Mesenchymal stem cell (in vitro differentiated cells and primary cell): ENCODE data around the gene C1QTNF8.

ENCODE experiments used
- DNase-seq: peaks from one replicate; pipeline ENCODE4 v3.0.0-alpha.2; 2013
- H2AFZ ChIP-seq: one replicate; pipeline ENCODE4 v1.6.1; 2013; ENCODE audit warnings: low read depth, mild to moderate bottlenecking, control low read depth, inconsistent platforms, low read length, moderate library complexity
- H2AK5ac ChIP-seq: 2 replicates; pipeline ENCODE4 v1.6.1; 2013; ENCODE audit warnings: low read length, moderate library complexity, mild to moderate bottlenecking, inconsistent platforms; ENCODE audit not compliant: severe bottlenecking
- H2BK120ac ChIP-seq: one replicate; pipeline ENCODE4 v1.6.1; 2013; ENCODE audit warnings: low read depth, mild to moderate bottlenecking, inconsistent platforms, low read length, moderate library complexity
- H2BK12ac ChIP-seq, 2 experiments: one replicate each; pipeline ENCODE4 v1.6.1; 2013; ENCODE audit warnings: inconsistent platforms in 2 of 2, low read length in 2 of 2, mild to moderate bottlenecking in 2 of 2, moderate library complexity in 2 of 2, control low read depth in 1 of 2
- H2BK15ac ChIP-seq: one replicate; pipeline ENCODE4 v1.6.1; 2013; ENCODE audit warnings: mild to moderate bottlenecking, low read depth, inconsistent platforms; ENCODE audit not compliant: poor library complexity, severe bottlenecking
- H2BK5ac ChIP-seq: 2 replicates; pipeline ENCODE4 v1.6.1; 2013; ENCODE audit warnings: low read depth, mild to moderate bottlenecking, low read length, control low read depth, inconsistent platforms; ENCODE audit not compliant: poor library complexity, severe bottlenecking
- H3K14ac ChIP-seq, 2 experiments: one replicate each; pipeline ENCODE4 v1.6.1; 2013; ENCODE audit warnings: inconsistent platforms in 2 of 2, low read length in 2 of 2, control low read depth in 1 of 2, mild to moderate bottlenecking in 1 of 2, moderate library complexity in 1 of 2
- H3K18ac ChIP-seq, 2 experiments: one replicate each; pipeline ENCODE4 v1.6.1; 2013; ENCODE audit warnings: inconsistent platforms in 2 of 2, low read length in 2 of 2, control low read depth in 1 of 2, low read depth in 1 of 2, mild to moderate bottlenecking in 1 of 2
- H3K23ac ChIP-seq, 2 experiments: one replicate each; pipeline ENCODE4 v1.6.1; 2013; ENCODE audit warnings: inconsistent platforms in 2 of 2, low read length in 2 of 2, mild to moderate bottlenecking in 2 of 2, moderate library complexity in 2 of 2, control low read depth in 1 of 2
- H3K27ac ChIP-seq: 2 replicates; pipeline ENCODE4 v1.5.1; 2013; ENCODE audit warnings: mild to moderate bottlenecking, moderate library complexity, low read length, control low read depth, inconsistent platforms; ENCODE audit not compliant: poor library complexity, severe bottlenecking
- H3K27me3 ChIP-seq, 2 experiments: 2 replicates each; pipeline versions ENCODE4 v1.6.1 to v1.7.0; 2013; ENCODE audit warnings: low read length in 2 of 2, mild to moderate bottlenecking in 2 of 2, moderate library complexity in 2 of 2, control low read depth in 1 of 2, inconsistent platforms in 1 of 2; ENCODE audit not compliant: control insufficient read depth in 1 of 2, insufficient read depth in 1 of 2
- H3K36me3 ChIP-seq, 2 experiments: 2 replicates each; pipeline versions ENCODE4 v1.6.1 to v1.7.0; 2013; ENCODE audit warnings: low read length in 2 of 2, control low read depth in 1 of 2, inconsistent platforms in 1 of 2, low read depth in 1 of 2, mild to moderate bottlenecking in 1 of 2; ENCODE audit not compliant: insufficient read depth in 2 of 2, control insufficient read depth in 1 of 2
- H3K4ac ChIP-seq, 2 experiments: one replicate each; pipeline ENCODE4 v1.6.1; 2013; ENCODE audit warnings: inconsistent platforms in 2 of 2, low read length in 2 of 2, mild to moderate bottlenecking in 2 of 2, moderate library complexity in 2 of 2, control low read depth in 1 of 2, low read depth in 1 of 2
- H3K4me1 ChIP-seq: 2 replicates; pipeline ENCODE4 v1.6.1; 2013; ENCODE audit warnings: low read depth, low read length, control low read depth; ENCODE audit not compliant: control insufficient read depth, insufficient read depth
- H3K4me2 ChIP-seq: 2 replicates; pipeline ENCODE4 v1.6.1; 2013; ENCODE audit warnings: low read length, mild to moderate bottlenecking, inconsistent platforms; ENCODE audit not compliant: poor library complexity, severe bottlenecking
- H3K4me3 ChIP-seq, 2 experiments: 2 replicates each; pipeline versions ENCODE4 v1.5.1 to v1.7.0; 2013; ENCODE audit warnings: low read length in 2 of 2, mild to moderate bottlenecking in 2 of 2, control low read depth in 1 of 2, low read depth in 1 of 2; ENCODE audit not compliant: insufficient read depth in 1 of 2
- H3K79me1 ChIP-seq: replicated peaks from 2 replicates; pipeline ENCODE4 v1.6.1; 2013; ENCODE audit warnings: mild to moderate bottlenecking, control low read depth, low read length, inconsistent platforms; ENCODE audit not compliant: poor library complexity, severe bottlenecking
- H3K9ac ChIP-seq: 2 replicates; pipeline ENCODE4 v1.7.0; 2013; ENCODE audit warnings: mild to moderate bottlenecking, low read length, moderate library complexity
- H3K9me3 ChIP-seq: 2 replicates; pipeline ENCODE4 v1.7.0; 2013; ENCODE audit warnings: mild to moderate bottlenecking, low read length; ENCODE audit not compliant: control insufficient read depth
- H4K8ac ChIP-seq: one replicate; pipeline ENCODE4 v1.6.1; 2013; ENCODE audit warnings: inconsistent platforms, mild to moderate bottlenecking, low read length, moderate library complexity
- H4K91ac ChIP-seq: one replicate; pipeline ENCODE4 v1.6.1; 2013; ENCODE audit warnings: mild to moderate bottlenecking, low read length, inconsistent platforms
- WGBS: methylation state at CpG from one replicate; pipeline ENCODE4 v1.1.7; 2013; ENCODE audit warnings: mixed read lengths; 5-methylcytosine and 5-hydroxymethylcytosine counted together

C1QTNF8 gene

DNA sequence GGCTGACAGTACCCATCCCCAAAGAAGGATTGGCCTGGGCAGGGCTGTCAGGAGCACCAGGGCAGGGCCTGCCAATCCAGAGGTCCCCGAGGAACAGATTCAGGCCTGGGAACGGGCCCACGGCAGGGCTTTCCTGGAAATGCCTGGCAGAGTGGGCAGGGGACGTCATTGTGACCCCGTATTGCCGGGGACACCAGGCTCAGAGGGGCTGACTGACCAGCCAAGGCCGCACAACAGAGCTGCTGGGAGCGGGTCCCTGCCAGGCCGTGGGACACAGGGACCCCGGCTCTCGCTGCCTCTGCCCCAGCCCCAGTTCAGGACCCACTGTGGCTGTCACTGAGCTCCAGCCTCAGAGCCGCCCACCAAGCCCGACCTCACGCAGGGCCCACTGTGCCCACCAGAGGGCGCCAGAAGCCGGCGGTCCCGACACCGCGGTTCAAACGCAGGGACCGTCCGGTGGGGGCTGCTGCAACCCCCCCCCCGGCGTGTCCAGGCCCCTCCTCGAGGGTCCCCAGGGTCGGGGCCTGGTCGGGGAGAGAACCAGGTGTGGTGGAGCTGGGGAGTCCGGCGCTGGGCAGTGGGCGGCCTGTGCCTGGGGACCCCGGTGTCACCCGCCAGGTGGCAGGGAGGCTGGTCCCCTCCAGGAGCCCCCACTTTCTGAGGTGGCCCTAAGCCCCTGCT lies 38.7 kb downstream of the C1QTNF8 start:
- H3K14ac ChIP-seq: no peak overlapping the region
- H3K27me3 ChIP-seq: peaks cover 3 to 25% of the 10 kb centered on the region in 2 experiments
- H3K4me3 ChIP-seq: no peak overlapping the region
- no peak overlapping the region for H3K18ac ChIP-seq
- no peak overlapping the region for H2AK5ac ChIP-seq
- no peak overlapping the region for H2BK5ac ChIP-seq
- H3K9me3 ChIP-seq: peaks cover 5% of the 10 kb centered on the region
- H4K91ac ChIP-seq: no peak overlapping the region
- no peak overlapping the region for H3K23ac ChIP-seq
- no peak overlapping the region for H2BK12ac ChIP-seq
- H2BK120ac ChIP-seq: no peak overlapping the region
- no peaks in the 10 kb centered on the region for H3K4me1 ChIP-seq
- H3K27ac ChIP-seq: no peak overlapping the region
- H2AFZ ChIP-seq: no peak overlapping the region
- H3K36me3 ChIP-seq: no peaks in the 10 kb centered on the region
- no peak overlapping the region for H3K4me2 ChIP-seq
- 24% methylated on average over 30 of the region's 33 CpGs for WGBS
- no peak overlapping the region for H2BK15ac ChIP-seq
- no peak overlapping the region for H4K8ac ChIP-seq
- DNase-seq: no peak
- no peak overlapping the region for H3K4ac ChIP-seq
- no peak overlapping the region for H3K9ac ChIP-seq
- no peaks in the 10 kb centered on the region for H3K79me1 ChIP-seq

DNA sequence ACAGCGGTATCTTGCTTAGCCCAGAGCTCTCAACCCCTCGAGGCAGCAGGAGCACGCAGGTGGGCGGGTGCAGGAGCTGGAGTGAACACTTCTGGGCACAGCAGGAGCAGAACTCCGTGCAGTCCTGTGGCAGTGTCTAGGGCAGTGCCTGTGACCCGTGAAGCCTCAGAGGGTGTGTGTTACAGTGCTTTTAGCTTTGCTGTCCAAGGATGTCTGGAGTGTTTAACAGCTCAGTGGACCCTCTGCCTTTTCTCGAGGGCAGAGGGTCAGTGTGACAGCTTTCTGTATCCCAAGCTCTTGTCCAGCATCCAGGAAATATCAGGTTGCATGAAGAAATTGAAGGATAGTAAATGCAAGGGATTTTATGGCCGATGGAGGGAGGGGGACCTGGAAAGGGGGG lies 39.8 kb downstream of the C1QTNF8 start:
- Histone ChIP-seq H3K9me3 (peaks cover 5% of the 10 kb centered on the region), H4K8ac (no peak overlapping the region), H3K23ac (no peak overlapping the region), H3K79me1 (no peaks in the 10 kb centered on the region), H2BK15ac (no peak overlapping the region), H2AFZ (no peak overlapping the region), H3K4ac (no peak overlapping the region), H3K4me2 (no peak overlapping the region), H2BK5ac (no peak overlapping the region), H2AK5ac (no peak overlapping the region), H4K91ac (no peak overlapping the region), H3K4me3 (no peak overlapping the region), H3K18ac (no peak overlapping the region), H3K14ac (no peak overlapping the region), H3K27me3 (peaks cover 3 to 25% of the 10 kb centered on the region in 2 experiments), H3K27ac (no peak overlapping the region), H2BK12ac (no peak overlapping the region), H3K9ac (no peak overlapping the region), H3K36me3 (no peaks in the 10 kb centered on the region), H2BK120ac (no peak overlapping the region), H3K4me1 (no peaks in the 10 kb centered on the region)
- DNase-seq: no peak
- 53% methylated on average over 8 of the region's 8 CpGs for WGBS

DNA sequence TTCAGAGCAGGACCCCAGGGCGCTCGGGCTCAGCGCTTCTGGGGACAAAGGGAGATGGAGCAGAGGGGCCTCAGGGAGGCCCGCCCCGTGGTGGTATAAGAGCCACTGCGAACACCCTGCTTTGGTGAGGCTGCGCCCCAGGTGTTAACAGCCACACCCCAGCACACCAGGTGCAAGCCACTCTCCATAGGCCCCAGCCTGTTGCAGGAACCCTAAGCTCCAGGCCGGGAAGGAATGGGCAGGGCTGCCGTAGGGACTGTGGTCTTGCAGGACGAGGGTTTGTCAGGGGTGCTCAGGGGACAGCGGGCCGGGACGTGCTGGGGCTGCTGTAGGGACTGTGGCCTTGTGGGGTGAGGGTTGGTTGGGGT lies 40.5 kb downstream of the C1QTNF8 start:
- DNase-seq: no peak
- H2AFZ ChIP-seq: no peak overlapping the region
- H2BK15ac ChIP-seq: no peak overlapping the region
- H3K14ac ChIP-seq: no peak overlapping the region
- WGBS: 84% methylated on average over 13 of the region's 13 CpGs
- H4K8ac ChIP-seq: no peak overlapping the region
- H2BK120ac ChIP-seq: no peak overlapping the region
- H3K4me2 ChIP-seq: no peak overlapping the region
- H3K9ac ChIP-seq: no peak overlapping the region
- H3K27me3 ChIP-seq: peaks cover 3 to 25% of the 10 kb centered on the region in 2 experiments
- no peak overlapping the region for H2AK5ac ChIP-seq
- no peaks in the 10 kb centered on the region for H3K36me3 ChIP-seq
- H3K23ac ChIP-seq: no peak overlapping the region
- no peaks in the 10 kb centered on the region for H3K4me1 ChIP-seq
- H3K18ac ChIP-seq: no peak overlapping the region
- H3K4ac ChIP-seq: no peak overlapping the region
- H3K79me1 ChIP-seq: no peaks in the 10 kb centered on the region
- no peak overlapping the region for H2BK12ac ChIP-seq
- no peak overlapping the region for H2BK5ac ChIP-seq
- H3K27ac ChIP-seq: no peak overlapping the region
- H3K9me3 ChIP-seq: peaks cover 5% of the 10 kb centered on the region
- H3K4me3 ChIP-seq: no peak overlapping the region
- no peak overlapping the region for H4K91ac ChIP-seq

DNA sequence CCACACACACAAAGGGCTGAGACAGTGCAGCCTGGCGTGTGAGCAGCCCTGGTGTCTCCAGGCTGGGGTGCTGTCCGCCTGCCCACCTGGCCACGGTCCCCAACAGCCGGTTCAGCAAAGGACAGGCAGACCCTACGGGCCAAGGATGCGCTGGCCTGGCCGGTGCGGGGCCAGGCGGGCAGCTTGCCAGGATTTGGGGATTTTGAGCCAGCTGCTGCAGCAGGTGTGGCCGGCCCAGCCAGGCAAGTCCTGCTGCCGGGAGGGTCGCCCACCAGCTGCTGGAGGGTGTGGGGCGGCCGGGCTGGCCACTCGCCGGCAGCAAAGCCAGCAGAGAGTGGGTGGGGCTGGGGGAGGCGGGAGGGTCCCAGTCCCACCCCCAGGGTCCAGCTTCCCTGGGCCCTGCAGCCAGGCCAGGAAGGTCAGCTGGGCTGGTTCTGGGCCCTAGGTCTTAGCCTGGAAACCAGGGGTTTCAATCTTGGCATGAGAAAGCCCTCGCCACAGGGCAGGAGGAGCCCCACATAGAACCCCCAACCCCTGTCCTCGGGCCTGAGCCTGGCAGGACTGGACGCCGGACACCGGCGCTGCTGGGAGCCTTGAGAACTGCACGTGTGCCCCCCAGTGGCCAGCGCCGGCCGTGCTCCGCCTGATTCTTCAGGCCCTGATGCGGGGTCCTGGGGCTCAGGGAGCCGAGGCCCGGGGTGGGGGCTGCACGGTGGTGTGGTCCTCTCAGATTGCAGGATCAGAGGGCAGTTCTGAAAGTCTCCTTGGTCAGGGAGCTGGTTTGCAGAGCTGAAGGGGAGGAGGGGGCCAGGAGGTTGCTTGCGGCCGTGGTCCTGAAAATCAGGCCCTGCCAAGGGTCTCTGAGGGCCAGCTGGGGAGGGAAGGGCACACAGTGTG lies 41.1 kb downstream of the C1QTNF8 start:
- no peak overlapping the region for H3K4me2 ChIP-seq
- H3K4ac ChIP-seq: no peak overlapping the region
- H3K4me1 ChIP-seq: no peaks in the 10 kb centered on the region
- DNase-seq: peak; percentile 28
- no peak overlapping the region for H2AFZ ChIP-seq
- no peaks in the 10 kb centered on the region for H3K79me1 ChIP-seq
- H2BK12ac ChIP-seq: no peak overlapping the region
- H2BK5ac ChIP-seq: no peak overlapping the region
- no peak overlapping the region for H3K18ac ChIP-seq
- 50% methylated on average over 31 of the region's 34 CpGs for WGBS
- H3K27me3 ChIP-seq: peaks cover 3 to 29% of the 10 kb centered on the region in 2 experiments
- H2AK5ac ChIP-seq: no peak overlapping the region
- no peak overlapping the region for H3K27ac ChIP-seq
- peaks cover 5% of the 10 kb centered on the region for H3K9me3 ChIP-seq
- H3K23ac ChIP-seq: no peak overlapping the region
- H3K9ac ChIP-seq: no peak overlapping the region
- no peak overlapping the region for H3K14ac ChIP-seq
- no peak overlapping the region for H4K91ac ChIP-seq
- no peak overlapping the region for H3K4me3 ChIP-seq
- no peaks in the 10 kb centered on the region for H3K36me3 ChIP-seq
- H4K8ac ChIP-seq: no peak overlapping the region
- H2BK15ac ChIP-seq: no peak overlapping the region
- no peak overlapping the region for H2BK120ac ChIP-seq
